HepG2 (cell line): ENCODE results near the gene FEM1C. TPM values are rescaled to one million over a fixed set of nuclear protein-coding genes. Genes with fewer than 3 reads are reported as not detected.

Source experiments
- ATF7-NPFF ChIP-seq: sonication (generic); formaldehyde crosslinking; IDR thresholded peaks from 2 replicates; pipeline ENCODE4 v1.8.1; 2023; ENCODE audit warnings: mild to moderate bottlenecking, low read depth, missing genetic modification reagents, moderate library complexity
- PBX2 ChIP-seq: IDR thresholded peaks from 2 replicates; pipeline ENCODE4 v1.6.1; 2016; ENCODE audit warnings: control low read depth
- YY1 ChIP-seq: IDR thresholded peaks from 2 replicates; pipeline ENCODE4 v1.6.1; 2011; ENCODE audit warnings: low read length, low read depth, moderate library complexity, mild to moderate bottlenecking; ENCODE audit not compliant: insufficient read depth, insufficient replicate concordance
- ZNF143 ChIP-seq: sonication (generic); formaldehyde crosslinking; IDR thresholded peaks from 2 replicates; pipeline ENCODE4 v1.4.0; 2020; ENCODE audit warnings: missing genetic modification reagents
- ZNF274 ChIP-seq: sonication (generic); formaldehyde crosslinking; IDR thresholded peaks from 2 replicates; pipeline ENCODE4 v1.5.1; 2020; ENCODE audit warnings: mild to moderate bottlenecking, missing genetic modification reagents
- ZNF318 ChIP-seq: sonication (generic); formaldehyde crosslinking; IDR thresholded peaks from 2 replicates; pipeline ENCODE4 v1.4.0; 2020; ENCODE audit warnings: mild to moderate bottlenecking, missing genetic modification reagents
- polyA plus RNA-seq, 8 experiments: library from polyadenylated mRNA; depleted of rRNA in 3 of 8; stranded (reverse) in 7 of 8; unstranded in 1 of 8; fragments of >200 nt; fragmentation: Illumina TruSeq in 4 of 8; extraction: Trizol in 4 of 8; gene quantifications; 2 replicates each; pipeline versions ENCODE4 v1.2.1 to v1.2.3, GENCODE V29; 2011 to 2016; ENCODE audit warnings: low read depth in 4 of 8, missing spikeins in 1 of 8, mixed read lengths in 1 of 8; ENCODE audit not compliant: insufficient read depth in 1 of 8
- total RNA-seq, 5 experiments: library from RNA; depleted of rRNA; stranded (reverse); fragments of >200 nt; fragmentation: Illumina TruSeq; extraction: Trizol; gene quantifications; 2 replicates each; pipeline ENCODE4 v1.2.3, GENCODE V29; 2016; ENCODE audit warnings: low read depth in 1 of 5
- TF ChIP-seq, protein P1 (sequence below): sonication (generic); formaldehyde crosslinking; IDR thresholded peaks from 2 replicates; pipeline ENCODE4 v1.4.0; 2020; ENCODE audit warnings: missing genetic modification reagents
- TF ChIP-seq, protein P2 (sequence below): sonication (generic); formaldehyde crosslinking; IDR thresholded peaks from 2 replicates; pipeline ENCODE4 v1.4.0; 2020; ENCODE audit warnings: missing genetic modification reagents, borderline replicate concordance
- TF ChIP-seq, protein P3 (sequence below): fragments of 450-650 bp; IDR thresholded peaks from 2 replicates; pipeline ENCODE4 v1.6.1; 2016

FEM1C gene
- total and polyA plus RNA-seq, 2 of the 13 experiments (the other 11 are each of a cell fraction or from before 2014, with no cell fraction given) = 5.5 to 8.3 TPM

- no peak for TF ChIP-seq ZNF318 (CRISPR knock-in tag)
- peak; percentile 94 for TF ChIP-seq ATF7-NPFF
- TF ChIP-seq, protein P1, sequence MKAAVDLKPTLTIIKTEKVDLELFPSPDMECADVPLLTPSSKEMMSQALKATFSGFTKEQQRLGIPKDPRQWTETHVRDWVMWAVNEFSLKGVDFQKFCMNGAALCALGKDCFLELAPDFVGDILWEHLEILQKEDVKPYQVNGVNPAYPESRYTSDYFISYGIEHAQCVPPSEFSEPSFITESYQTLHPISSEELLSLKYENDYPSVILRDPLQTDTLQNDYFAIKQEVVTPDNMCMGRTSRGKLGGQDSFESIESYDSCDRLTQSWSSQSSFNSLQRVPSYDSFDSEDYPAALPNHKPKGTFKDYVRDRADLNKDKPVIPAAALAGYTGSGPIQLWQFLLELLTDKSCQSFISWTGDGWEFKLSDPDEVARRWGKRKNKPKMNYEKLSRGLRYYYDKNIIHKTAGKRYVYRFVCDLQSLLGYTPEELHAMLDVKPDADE (CRISPR knock-in tag) = no peak
- TF ChIP-seq, protein P2, sequence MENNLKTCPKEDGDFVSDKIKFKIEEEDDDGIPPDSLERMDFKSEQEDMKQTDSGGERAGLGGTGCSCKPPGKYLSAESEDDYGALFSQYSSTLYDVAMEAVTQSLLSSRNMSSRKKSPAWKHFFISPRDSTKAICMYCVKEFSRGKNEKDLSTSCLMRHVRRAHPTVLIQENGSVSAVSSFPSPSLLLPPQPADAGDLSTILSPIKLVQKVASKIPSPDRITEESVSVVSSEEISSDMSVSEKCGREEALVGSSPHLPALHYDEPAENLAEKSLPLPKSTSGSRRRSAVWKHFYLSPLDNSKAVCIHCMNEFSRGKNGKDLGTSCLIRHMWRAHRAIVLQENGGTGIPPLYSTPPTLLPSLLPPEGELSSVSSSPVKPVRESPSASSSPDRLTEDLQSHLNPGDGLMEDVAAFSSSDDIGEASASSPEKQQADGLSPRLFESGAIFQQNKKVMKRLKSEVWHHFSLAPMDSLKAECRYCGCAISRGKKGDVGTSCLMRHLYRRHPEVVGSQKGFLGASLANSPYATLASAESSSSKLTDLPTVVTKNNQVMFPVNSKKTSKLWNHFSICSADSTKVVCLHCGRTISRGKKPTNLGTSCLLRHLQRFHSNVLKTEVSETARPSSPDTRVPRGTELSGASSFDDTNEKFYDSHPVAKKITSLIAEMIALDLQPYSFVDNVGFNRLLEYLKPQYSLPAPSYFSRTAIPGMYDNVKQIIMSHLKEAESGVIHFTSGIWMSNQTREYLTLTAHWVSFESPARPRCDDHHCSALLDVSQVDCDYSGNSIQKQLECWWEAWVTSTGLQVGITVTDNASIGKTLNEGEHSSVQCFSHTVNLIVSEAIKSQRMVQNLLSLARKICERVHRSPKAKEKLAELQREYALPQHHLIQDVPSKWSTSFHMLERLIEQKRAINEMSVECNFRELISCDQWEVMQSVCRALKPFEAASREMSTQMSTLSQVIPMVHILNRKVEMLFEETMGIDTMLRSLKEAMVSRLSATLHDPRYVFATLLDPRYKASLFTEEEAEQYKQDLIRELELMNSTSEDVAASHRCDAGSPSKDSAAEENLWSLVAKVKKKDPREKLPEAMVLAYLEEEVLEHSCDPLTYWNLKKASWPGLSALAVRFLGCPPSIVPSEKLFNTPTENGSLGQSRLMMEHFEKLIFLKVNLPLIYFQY = 0 out of 2 replicates have a peak, but pooled peaks have one; percentile 66
- no peak for TF ChIP-seq ZNF143 (CRISPR knock-in tag)
- TF ChIP-seq, protein P3, sequence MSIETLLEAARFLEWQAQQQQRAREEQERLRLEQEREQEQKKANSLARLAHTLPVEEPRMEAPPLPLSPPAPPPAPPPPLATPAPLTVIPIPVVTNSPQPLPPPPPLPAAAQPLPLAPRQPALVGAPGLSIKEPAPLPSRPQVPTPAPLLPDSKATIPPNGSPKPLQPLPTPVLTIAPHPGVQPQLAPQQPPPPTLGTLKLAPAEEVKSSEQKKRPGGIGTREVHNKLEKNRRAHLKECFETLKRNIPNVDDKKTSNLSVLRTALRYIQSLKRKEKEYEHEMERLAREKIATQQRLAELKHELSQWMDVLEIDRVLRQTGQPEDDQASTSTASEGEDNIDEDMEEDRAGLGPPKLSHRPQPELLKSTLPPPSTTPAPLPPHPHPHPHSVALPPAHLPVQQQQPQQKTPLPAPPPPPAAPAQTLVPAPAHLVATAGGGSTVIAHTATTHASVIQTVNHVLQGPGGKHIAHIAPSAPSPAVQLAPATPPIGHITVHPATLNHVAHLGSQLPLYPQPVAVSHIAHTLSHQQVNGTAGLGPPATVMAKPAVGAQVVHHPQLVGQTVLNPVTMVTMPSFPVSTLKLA = no peak
- TF ChIP-seq ZNF274 (CRISPR knock-in tag) = peak; percentile 94
- TF ChIP-seq PBX2 (CRISPR knock-in tag) = no peak
- TF ChIP-seq YY1 = peak; percentile 75
These were observed at the start of gene FEM1C (continued) for GRCh38 chr5:115544436-115545350.
